Right atrium auricular region (tissue), 2 donors: ENCODE results near the gene GPR176. TPM values are rescaled to one million over a fixed set of nuclear protein-coding genes. Genes with fewer than 3 reads are reported as not detected.
A peak's percentile ranks its signal among the peaks of the same experiment; 100 is the strongest.

Experiments
- DNase-seq: peaks from one replicate; pipeline ENCODE4 v3.0.0-alpha.2; 2019; ENCODE audit warnings: low spot score
- H3K27ac ChIP-seq, 2 donors: fragments of 200-600 bp; sonication (generic); 1 replicate in 1 of 2; 2 replicates in 1 of 2; pipeline ENCODE4 v1.5.1; 2016 to 2019
- H3K27me3 ChIP-seq, 2 donors: fragments of 200-600 bp; sonication (generic); one replicate each; pipeline versions ENCODE4 v1.5.1 to v1.6.0; 2017 to 2019
- H3K36me3 ChIP-seq: fragments of 200-600 bp; sonication (generic); one replicate; pipeline ENCODE4 v1.5.1; 2016
- H3K4me1 ChIP-seq, 2 donors: fragments of 200-600 bp; sonication (generic); one replicate each; pipeline versions ENCODE4 v1.5.1 to v1.6.0; 2017 to 2019
- H3K4me3 ChIP-seq, 2 donors: fragments of 200-600 bp; sonication (generic); 1 replicate in 1 of 2; 2 replicates in 1 of 2; pipeline ENCODE4 v1.5.1; 2017 to 2019; ENCODE audit warnings: mild to moderate bottlenecking in 1 of 2, moderate library complexity in 1 of 2
- H3K9me3 ChIP-seq, 2 donors: fragments of 200-600 bp; sonication (generic); one replicate each; pipeline ENCODE4 v1.5.1; 2019
- CTCF ChIP-seq, 2 donors: fragments of 200-600 bp; sonication (generic); IDR thresholded peaks; one replicate each; pipeline ENCODE4 v1.5.1; 2019; ENCODE audit warnings: antibody characterized with exemption in 2 of 2
- total RNA-seq, 2 donors: library from RNA; depleted of rRNA; stranded (reverse); fragments of >200 nt; gene quantifications; one replicate each; pipeline ENCODE4 v1.1.0, GENCODE V29; 2016

The GPR176 gene
- total RNA-seq, 2 donors from 2014 or later: 4.3 to 6.7 TPM

- Histone ChIP-seq H3K36me3 (no peaks in the 10 kb centered on the region), H3K27ac (no peak overlapping the region), H3K4me1 (peaks cover 0 to 7% of the 10 kb centered on the region in 2 donors), H3K27me3 (no peaks in the 10 kb centered on the region), H3K9me3 (no peaks in the 10 kb centered on the region), H3K4me3 (no peak overlapping the region)
- no peak for TF ChIP-seq CTCF (IDR thresholded peaks at IDR 0.05)
- DNase-seq: no peak
Observed at GRCh38 chr15:39777496-39777895, 142.6 kb downstream of the GPR176 start.

- Histone ChIP-seq H3K36me3 (no peaks in the 10 kb centered on the region), H3K27ac (no peak overlapping the region), H3K9me3 (no peaks in the 10 kb centered on the region), H3K4me1 (peaks cover 0 to 3% of the 10 kb centered on the region in 2 donors), H3K4me3 (no peak overlapping the region), H3K27me3 (no peaks in the 10 kb centered on the region)
- DNase-seq: no peak
- TF ChIP-seq CTCF (IDR thresholded peaks at IDR 0.05): no peak
Observed at GRCh38 chr15:39776068-39776467, 144.0 kb downstream of the GPR176 start.

GRCh38 chr15:39774688-39775267 is 145.3 kb downstream of the GPR176 start:
- H3K27me3 ChIP-seq: no peaks in the 10 kb centered on the region
- no peak overlapping the region for H3K27ac ChIP-seq
- no peak overlapping the region for H3K4me3 ChIP-seq
- DNase-seq: no peak
- H3K9me3 ChIP-seq: no peaks in the 10 kb centered on the region
- no peak for TF ChIP-seq CTCF (IDR thresholded peaks at IDR 0.05)
- H3K4me1 ChIP-seq: peaks cover 0 to 7% of the 10 kb centered on the region in 2 donors
- H3K36me3 ChIP-seq: no peaks in the 10 kb centered on the region

- Histone ChIP-seq H3K4me3 (no peak overlapping the region), H3K4me1 (peaks cover 0 to 7% of the 10 kb centered on the region in 2 donors), H3K27ac (peak overlapping the region in 1 of 2 donors; percentile 37), H3K36me3 (no peaks in the 10 kb centered on the region), H3K27me3 (no peaks in the 10 kb centered on the region), H3K9me3 (no peaks in the 10 kb centered on the region)
- no peak for DNase-seq
- TF ChIP-seq CTCF (IDR thresholded peaks at IDR 0.05): no peak
Observed at GRCh38 chr15:39770748-39771689, 149.0 kb downstream of the GPR176 start.

- Histone ChIP-seq H3K9me3 (no peaks in the 10 kb centered on the region), H3K27me3 (no peaks in the 10 kb centered on the region), H3K4me1 (peaks cover 0 to 7% of the 10 kb centered on the region in 2 donors), H3K4me3 (no peak overlapping the region), H3K27ac (no peak overlapping the region), H3K36me3 (no peaks in the 10 kb centered on the region)
- no peak for TF ChIP-seq CTCF (IDR thresholded peaks at IDR 0.05)
- DNase-seq: no peak
Observed at GRCh38 chr15:39767921-39768320, 152.1 kb downstream of the GPR176 start.
